GM12864 (cell line): Measurements from ENCODE around the gene ADAMTSL4.

Source experiments
- DNase-seq: peaks from one replicate; pipeline ENCODE4 v3.0.0-alpha.2; 2011; ENCODE audit warnings: low read depth
- H3K4me3 ChIP-seq: 2 replicates; pipeline ENCODE4 v1.5.1; 2011; ENCODE audit warnings: mild to moderate bottlenecking, low read depth, low read length, control low read depth
- CTCF ChIP-seq: IDR thresholded peaks from 2 replicates; pipeline ENCODE4 v1.5.1; 2011; ENCODE audit warnings: low read depth, mild to moderate bottlenecking, moderate library complexity, low read length, control low read depth, inconsistent platforms; ENCODE audit errors: missing control alignments

Gene ADAMTSL4

GRCh38 chr1:150546294-150546937, 2.8 kb upstream of the ADAMTSL4 start:
- TF ChIP-seq CTCF, result no peak
- H3K4me3 ChIP-seq, result no peak overlapping the region
- DNase-seq, result no peak

- H3K4me3 ChIP-seq, result no peak overlapping the region; the same call in 1 of the 2 replicates
- no peak for DNase-seq
- no peak for TF ChIP-seq CTCF
Observed at GRCh38 chr1:150548324-150548631, 930 bp upstream of the ADAMTSL4 start.

GRCh38 chr1:150549496-150550221, 451 bp downstream of the ADAMTSL4 start:
- DNase-seq, result no peak
- TF ChIP-seq CTCF, result no peak
- no peak overlapping the region; the same call in 1 of the 2 replicates for H3K4me3 ChIP-seq

GRCh38 chr1:150550222-150551050, 1.2 kb downstream of the ADAMTSL4 start:
- TF ChIP-seq CTCF, result no peak
- no peak for DNase-seq
- H3K4me3 ChIP-seq, result no peak overlapping the region

GRCh38 chr1:150551051-150551783, 2.0 kb downstream of the ADAMTSL4 start:
- DNase-seq, result no peak
- H3K4me3 ChIP-seq, result no peak overlapping the region
- TF ChIP-seq CTCF, result no peak

- DNase-seq, result no peak
- no peak for TF ChIP-seq CTCF
- no peak overlapping the region for H3K4me3 ChIP-seq
Observed at GRCh38 chr1:150551784-150552127, 2.5 kb downstream of the ADAMTSL4 start.
